ENCODE results near the gene ITGA8. TPM values are rescaled to one million over a fixed set of nuclear protein-coding genes. Genes with fewer than 3 reads are reported as not detected.
"Not testable (repeated sequence)": the region's sequence is repeated elsewhere in the genome, so short reads cannot be mapped to it uniquely, and the experiment has no call there.

ITGA8 gene
- polyA plus RNA-seq (2013, experiment 1 of 4) = 5.5 TPM
- polyA plus RNA-seq (2013, experiment 2 of 4) = 2.8 TPM
- 3.6 TPM for polyA plus RNA-seq (2013, experiment 3 of 4)
- 3.0 TPM for polyA plus RNA-seq (2013, experiment 4 of 4)

- peak within 1 kb of the TSS; percentile 40 for H3K4me3 ChIP-seq (ENCODE audit: insufficient read depth, low read depth, low read length)
- no peak within 1 kb of the TSS for H3K27ac ChIP-seq (ENCODE audit: insufficient read depth, low read depth, low read length, poor library complexity, severe bottlenecking)
- H3K27me3 ChIP-seq (ENCODE audit: control insufficient read depth, insufficient read depth, low read length, poor library complexity, severe bottlenecking) = peaks cover 37% of the 10 kb centered on the region
- 17 to 19% methylated on average over 33 of the region's 33 CpGs for WGBS, 2 experiments
- H3K9me3 ChIP-seq (ENCODE audit: control insufficient read depth, low read length) = no peaks in the 10 kb centered on the region
- no peaks in the 10 kb centered on the region for H3K36me3 ChIP-seq (ENCODE audit: control insufficient read depth, insufficient read depth, low read length)
- H3K4me1 ChIP-seq (ENCODE audit: control insufficient read depth, insufficient read depth, low read length) = no peaks in the 10 kb centered on the region
Observed at GRCh38 chr10:15719899-15720634, at the start of gene ITGA8. Gene ITGA8 (minus strand): TSS chr10:15719922. CDS start chr10:15719771, 151 bp downstream.

- no peak overlapping the region for H3K27ac ChIP-seq (ENCODE audit: insufficient read depth, low read depth, low read length, poor library complexity, severe bottlenecking)
- no peaks in the 10 kb centered on the region for H3K4me1 ChIP-seq (ENCODE audit: control insufficient read depth, insufficient read depth, low read length)
- H3K27me3 ChIP-seq (ENCODE audit: control insufficient read depth, insufficient read depth, low read length, poor library complexity, severe bottlenecking) = no peaks in the 10 kb centered on the region
- no peak overlapping the region for H3K4me3 ChIP-seq (ENCODE audit: insufficient read depth, low read depth, low read length)
- 90 to 95% methylated on average over 2 of the region's 2 CpGs for WGBS, 2 experiments
- H3K36me3 ChIP-seq (ENCODE audit: control insufficient read depth, insufficient read depth, low read length) = no peaks in the 10 kb centered on the region
- no peaks in the 10 kb centered on the region for H3K9me3 ChIP-seq (ENCODE audit: control insufficient read depth, low read length)
Observed at GRCh38 chr10:15764892-15765454, 45.3 kb upstream of the ITGA8 start.

- Histone ChIP-seq H3K36me3 (ENCODE audit: control insufficient read depth, insufficient read depth, low read length) (no peaks in the 10 kb centered on the region), H3K4me1 (ENCODE audit: control insufficient read depth, insufficient read depth, low read length) (no peaks in the 10 kb centered on the region), H3K27ac (ENCODE audit: insufficient read depth, low read depth, low read length, poor library complexity, severe bottlenecking) (no peak overlapping the region), H3K9me3 (ENCODE audit: control insufficient read depth, low read length) (no peaks in the 10 kb centered on the region), H3K4me3 (ENCODE audit: insufficient read depth, low read depth, low read length) (no peak overlapping the region), H3K27me3 (ENCODE audit: control insufficient read depth, insufficient read depth, low read length, poor library complexity, severe bottlenecking) (no peaks in the 10 kb centered on the region)
- 94 to 97% methylated on average over 8 of the region's 8 CpGs for WGBS, 2 experiments
Observed at GRCh38 chr10:15763006-15763405, 43.3 kb upstream of the ITGA8 start.

- not testable (repeated sequence) for H3K27ac ChIP-seq (ENCODE audit: insufficient read depth, low read depth, low read length, poor library complexity, severe bottlenecking); H3K9me3 ChIP-seq (ENCODE audit: control insufficient read depth, low read length)
- 82 to 92% methylated on average over 6 of the region's 6 CpGs for WGBS, 2 experiments
Observed at GRCh38 chr10:15762239-15762638, 42.5 kb upstream of the ITGA8 start.

GRCh38 chr10:15761224-15761623 lies 41.5 kb upstream of the ITGA8 start:
- 83 to 94% methylated on average over 2 of the region's 4 CpGs for WGBS, 2 experiments
- H3K27ac ChIP-seq (ENCODE audit: insufficient read depth, low read depth, low read length, poor library complexity, severe bottlenecking); H3K4me3 ChIP-seq (ENCODE audit: insufficient read depth, low read depth, low read length); H3K9me3 ChIP-seq (ENCODE audit: control insufficient read depth, low read length); H3K36me3 ChIP-seq (ENCODE audit: control insufficient read depth, insufficient read depth, low read length); H3K27me3 ChIP-seq (ENCODE audit: control insufficient read depth, insufficient read depth, low read length, poor library complexity, severe bottlenecking); H3K4me1 ChIP-seq (ENCODE audit: control insufficient read depth, insufficient read depth, low read length): not testable (repeated sequence)

More at GRCh38 chr10:15762239-15762638, 42.5 kb upstream of the ITGA8 start:
- H3K4me3 ChIP-seq (ENCODE audit: insufficient read depth, low read depth, low read length); H3K36me3 ChIP-seq (ENCODE audit: control insufficient read depth, insufficient read depth, low read length); H3K4me1 ChIP-seq (ENCODE audit: control insufficient read depth, insufficient read depth, low read length); H3K27me3 ChIP-seq (ENCODE audit: control insufficient read depth, insufficient read depth, low read length, poor library complexity, severe bottlenecking): not testable (repeated sequence)

GRCh38 chr10:15760681-15761080 lies 41.0 kb upstream of the ITGA8 start:
- Histone ChIP-seq H3K36me3 (ENCODE audit: control insufficient read depth, insufficient read depth, low read length) (no peaks in the 10 kb centered on the region), H3K4me1 (ENCODE audit: control insufficient read depth, insufficient read depth, low read length) (no peaks in the 10 kb centered on the region), H3K9me3 (ENCODE audit: control insufficient read depth, low read length) (no peaks in the 10 kb centered on the region), H3K27ac (ENCODE audit: insufficient read depth, low read depth, low read length, poor library complexity, severe bottlenecking) (no peak overlapping the region), H3K27me3 (ENCODE audit: control insufficient read depth, insufficient read depth, low read length, poor library complexity, severe bottlenecking) (no peaks in the 10 kb centered on the region), H3K4me3 (ENCODE audit: insufficient read depth, low read depth, low read length) (no peak overlapping the region)
- WGBS, 2 experiments = 89 to 95% methylated on average over 2 of the region's 2 CpGs

- Histone ChIP-seq H3K4me1 (ENCODE audit: control insufficient read depth, insufficient read depth, low read length) (no peaks in the 10 kb centered on the region), H3K36me3 (ENCODE audit: control insufficient read depth, insufficient read depth, low read length) (no peaks in the 10 kb centered on the region), H3K9me3 (ENCODE audit: control insufficient read depth, low read length) (no peaks in the 10 kb centered on the region), H3K27ac (ENCODE audit: insufficient read depth, low read depth, low read length, poor library complexity, severe bottlenecking) (no peak overlapping the region), H3K27me3 (ENCODE audit: control insufficient read depth, insufficient read depth, low read length, poor library complexity, severe bottlenecking) (no peaks in the 10 kb centered on the region), H3K4me3 (ENCODE audit: insufficient read depth, low read depth, low read length) (no peak overlapping the region)
Observed at GRCh38 chr10:15759265-15759664, 39.5 kb upstream of the ITGA8 start.

GRCh38 chr10:15758618-15759017 lies 38.9 kb upstream of the ITGA8 start:
- Histone ChIP-seq H3K27me3 (ENCODE audit: control insufficient read depth, insufficient read depth, low read length, poor library complexity, severe bottlenecking) (no peaks in the 10 kb centered on the region), H3K4me1 (ENCODE audit: control insufficient read depth, insufficient read depth, low read length) (no peaks in the 10 kb centered on the region), H3K4me3 (ENCODE audit: insufficient read depth, low read depth, low read length) (no peak overlapping the region), H3K27ac (ENCODE audit: insufficient read depth, low read depth, low read length, poor library complexity, severe bottlenecking) (no peak overlapping the region), H3K36me3 (ENCODE audit: control insufficient read depth, insufficient read depth, low read length) (no peaks in the 10 kb centered on the region), H3K9me3 (ENCODE audit: control insufficient read depth, low read length) (no peaks in the 10 kb centered on the region)
- WGBS, 2 experiments = 92 to 95% methylated on average over 5 of the region's 5 CpGs

GRCh38 chr10:15754937-15755336 lies 35.2 kb upstream of the ITGA8 start:
- H3K4me3 ChIP-seq (ENCODE audit: insufficient read depth, low read depth, low read length) = no peak overlapping the region
- no peaks in the 10 kb centered on the region for H3K36me3 ChIP-seq (ENCODE audit: control insufficient read depth, insufficient read depth, low read length)
- H3K27ac ChIP-seq (ENCODE audit: insufficient read depth, low read depth, low read length, poor library complexity, severe bottlenecking) = no peak overlapping the region
- H3K27me3 ChIP-seq (ENCODE audit: control insufficient read depth, insufficient read depth, low read length, poor library complexity, severe bottlenecking) = no peaks in the 10 kb centered on the region
- H3K4me1 ChIP-seq (ENCODE audit: control insufficient read depth, insufficient read depth, low read length) = no peaks in the 10 kb centered on the region
- no peaks in the 10 kb centered on the region for H3K9me3 ChIP-seq (ENCODE audit: control insufficient read depth, low read length)
- WGBS, 2 experiments = 83 to 85% methylated on average over 2 of the region's 2 CpGs

GRCh38 chr10:15751046-15751445 lies 31.3 kb upstream of the ITGA8 start:
- WGBS, 2 experiments = 90 to 95% methylated on average over 5 of the region's 5 CpGs
- no peak overlapping the region for H3K4me3 ChIP-seq (ENCODE audit: insufficient read depth, low read depth, low read length)
- no peak overlapping the region for H3K27ac ChIP-seq (ENCODE audit: insufficient read depth, low read depth, low read length, poor library complexity, severe bottlenecking)
- no peaks in the 10 kb centered on the region for H3K36me3 ChIP-seq (ENCODE audit: control insufficient read depth, insufficient read depth, low read length)
- H3K9me3 ChIP-seq (ENCODE audit: control insufficient read depth, low read length) = no peaks in the 10 kb centered on the region
- H3K27me3 ChIP-seq (ENCODE audit: control insufficient read depth, insufficient read depth, low read length, poor library complexity, severe bottlenecking) = no peaks in the 10 kb centered on the region
- H3K4me1 ChIP-seq (ENCODE audit: control insufficient read depth, insufficient read depth, low read length) = no peaks in the 10 kb centered on the region
